ENCODE results near the gene SLFNL1.

Gene SLFNL1

DNA sequence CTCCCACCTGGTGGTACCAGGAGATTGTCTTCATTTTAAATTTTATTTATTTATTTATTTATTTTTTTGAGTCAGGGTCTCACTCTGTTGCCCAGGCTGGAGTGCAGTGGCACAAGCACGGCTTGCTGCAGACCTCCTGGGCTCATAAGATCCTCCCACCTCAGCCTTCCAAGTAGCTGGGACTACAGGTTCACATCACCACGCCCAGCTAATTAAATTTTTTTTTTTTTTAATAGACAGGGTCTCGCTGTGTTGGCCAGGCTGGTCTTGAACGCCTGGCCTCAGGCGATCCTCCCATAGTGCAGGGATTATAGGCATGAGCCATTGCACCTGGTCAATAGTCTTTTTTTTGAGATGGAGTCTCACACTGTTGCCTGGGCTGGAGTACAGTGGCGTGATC lies 8.5 kb downstream of the SLFNL1 start:
- Mint-ChIP-seq H3K36me3 (ENCODE audit: low read depth) (peaks cover 57% of the 10 kb centered on the region), H3K4me3 (no peak overlapping the region), H3K4me1 (no peaks in the 10 kb centered on the region), H3K27ac (no peak overlapping the region), H3K27me3 (ENCODE audit: low read depth) (peaks cover 3% of the 10 kb centered on the region), H3K9me3 (no peaks in the 10 kb centered on the region)
- TF ChIP-seq, protein P1, sequence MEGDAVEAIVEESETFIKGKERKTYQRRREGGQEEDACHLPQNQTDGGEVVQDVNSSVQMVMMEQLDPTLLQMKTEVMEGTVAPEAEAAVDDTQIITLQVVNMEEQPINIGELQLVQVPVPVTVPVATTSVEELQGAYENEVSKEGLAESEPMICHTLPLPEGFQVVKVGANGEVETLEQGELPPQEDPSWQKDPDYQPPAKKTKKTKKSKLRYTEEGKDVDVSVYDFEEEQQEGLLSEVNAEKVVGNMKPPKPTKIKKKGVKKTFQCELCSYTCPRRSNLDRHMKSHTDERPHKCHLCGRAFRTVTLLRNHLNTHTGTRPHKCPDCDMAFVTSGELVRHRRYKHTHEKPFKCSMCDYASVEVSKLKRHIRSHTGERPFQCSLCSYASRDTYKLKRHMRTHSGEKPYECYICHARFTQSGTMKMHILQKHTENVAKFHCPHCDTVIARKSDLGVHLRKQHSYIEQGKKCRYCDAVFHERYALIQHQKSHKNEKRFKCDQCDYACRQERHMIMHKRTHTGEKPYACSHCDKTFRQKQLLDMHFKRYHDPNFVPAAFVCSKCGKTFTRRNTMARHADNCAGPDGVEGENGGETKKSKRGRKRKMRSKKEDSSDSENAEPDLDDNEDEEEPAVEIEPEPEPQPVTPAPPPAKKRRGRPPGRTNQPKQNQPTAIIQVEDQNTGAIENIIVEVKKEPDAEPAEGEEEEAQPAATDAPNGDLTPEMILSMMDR (IDR thresholded peaks at IDR 0.05; ENCODE audit: unreplicated experiment in 3 of 3) = no peak

DNA sequence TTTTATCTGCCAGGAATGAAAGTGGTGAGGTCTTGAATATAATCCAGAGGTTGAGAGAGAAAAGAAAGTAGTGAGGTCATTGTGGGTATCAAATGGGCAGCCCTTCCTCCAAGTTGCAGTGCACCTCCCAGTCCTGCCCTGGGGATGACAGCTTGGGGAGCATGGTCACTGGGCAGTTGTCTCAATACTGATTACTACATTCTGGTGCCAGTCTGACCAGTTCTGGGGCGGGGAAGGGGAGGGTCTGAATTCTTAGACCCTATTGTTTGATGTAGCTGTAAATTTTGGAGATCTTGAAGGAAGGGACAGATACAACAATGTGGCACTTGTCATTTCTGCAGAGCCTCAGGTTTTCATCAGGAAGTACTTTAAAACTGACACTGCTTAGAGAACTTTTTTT lies 11.2 kb downstream of the SLFNL1 start:
- no peaks in the 10 kb centered on the region for H3K4me1 Mint-ChIP-seq
- no peaks in the 10 kb centered on the region for H3K9me3 Mint-ChIP-seq
- peaks cover 3% of the 10 kb centered on the region for H3K27me3 Mint-ChIP-seq (ENCODE audit: low read depth)
- H3K27ac Mint-ChIP-seq = no peak overlapping the region
- no peak overlapping the region for H3K4me3 Mint-ChIP-seq
- H3K36me3 Mint-ChIP-seq (ENCODE audit: low read depth) = peaks cover 76% of the 10 kb centered on the region
- TF ChIP-seq, protein P1 (IDR thresholded peaks at IDR 0.05; ENCODE audit: unreplicated experiment in 3 of 3) = no peak

DNA sequence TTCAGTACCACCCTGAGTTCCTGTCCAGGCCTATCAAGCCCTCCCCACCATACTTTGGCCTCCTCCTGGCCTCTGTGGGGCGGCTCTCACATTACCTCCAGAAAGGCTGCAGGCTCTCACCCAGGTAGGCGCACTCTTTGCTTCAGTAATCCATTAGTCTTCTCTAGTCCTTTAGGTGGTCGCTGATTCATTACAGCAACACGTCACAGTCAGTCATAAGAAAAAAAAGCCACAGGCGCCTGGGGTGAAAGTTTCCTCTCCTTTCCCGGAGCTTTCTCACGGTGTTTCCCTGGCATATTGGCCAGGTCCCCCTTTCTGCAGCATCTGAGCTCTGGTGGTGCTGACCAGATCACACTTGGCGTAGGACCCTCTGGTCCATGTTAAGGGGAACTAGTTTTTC lies 12.1 kb downstream of the SLFNL1 start:
- Mint-ChIP-seq H3K4me3 (no peak overlapping the region), H3K36me3 (ENCODE audit: low read depth) (peaks cover 71% of the 10 kb centered on the region), H3K27ac (no peak overlapping the region), H3K9me3 (no peaks in the 10 kb centered on the region), H3K27me3 (ENCODE audit: low read depth) (no peaks in the 10 kb centered on the region), H3K4me1 (no peaks in the 10 kb centered on the region)
- TF ChIP-seq, protein P1 (IDR thresholded peaks at IDR 0.05; ENCODE audit: unreplicated experiment in 3 of 3) = no peak

DNA sequence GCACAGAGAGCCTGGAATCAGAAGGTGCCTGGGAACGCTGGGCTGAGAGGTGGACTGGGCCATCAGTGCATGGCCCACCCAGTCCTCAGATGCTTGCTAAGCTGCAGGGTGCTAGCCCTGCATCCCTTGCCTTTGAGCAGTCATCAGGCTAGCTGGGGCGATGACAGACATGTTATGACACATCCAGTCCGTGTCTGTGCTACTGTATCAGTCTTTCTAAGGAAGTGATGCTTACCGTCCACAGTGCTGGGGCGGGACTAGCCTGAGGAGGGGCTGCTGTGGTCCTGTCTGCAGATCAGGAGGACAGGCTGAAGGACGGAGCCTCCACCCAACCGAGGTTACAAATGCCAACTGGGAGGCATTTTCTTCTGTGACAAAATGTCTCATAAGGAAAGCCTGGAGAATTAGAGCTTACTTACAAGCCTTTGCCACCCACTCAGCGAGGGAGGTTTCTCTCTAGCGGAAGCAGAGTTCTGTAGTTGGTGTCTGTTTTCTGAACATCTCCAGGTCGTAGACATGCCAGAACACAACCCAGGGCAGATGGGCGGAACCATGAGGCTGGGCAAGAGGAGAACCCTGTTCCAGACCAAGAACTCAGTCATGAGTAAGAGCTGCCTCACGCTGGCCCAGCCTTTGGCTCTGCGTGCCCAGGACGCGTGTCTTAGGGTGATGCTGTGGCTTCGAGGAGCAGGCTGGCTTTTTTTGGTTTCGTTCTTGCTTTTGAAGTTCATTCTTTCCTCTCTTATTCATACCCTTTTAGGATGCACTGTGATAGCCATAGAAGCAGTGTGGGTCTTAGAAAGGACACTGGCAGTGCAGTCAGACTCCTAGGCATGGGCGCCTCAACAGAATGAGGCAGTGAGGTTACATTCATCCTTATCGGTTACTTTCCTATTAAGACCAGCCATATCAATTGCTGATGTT lies 14.3 kb downstream of the SLFNL1 start:
- Mint-ChIP-seq H3K36me3 (ENCODE audit: low read depth) (peaks cover 78% of the 10 kb centered on the region), H3K4me3 (no peak overlapping the region), H3K27ac (no peak overlapping the region), H3K9me3 (no peaks in the 10 kb centered on the region), H3K27me3 (ENCODE audit: low read depth) (no peaks in the 10 kb centered on the region), H3K4me1 (peaks cover 16% of the 10 kb centered on the region)
- TF ChIP-seq, protein P1 (IDR thresholded peaks at IDR 0.05; ENCODE audit: unreplicated experiment in 3 of 3) = no peak

DNA sequence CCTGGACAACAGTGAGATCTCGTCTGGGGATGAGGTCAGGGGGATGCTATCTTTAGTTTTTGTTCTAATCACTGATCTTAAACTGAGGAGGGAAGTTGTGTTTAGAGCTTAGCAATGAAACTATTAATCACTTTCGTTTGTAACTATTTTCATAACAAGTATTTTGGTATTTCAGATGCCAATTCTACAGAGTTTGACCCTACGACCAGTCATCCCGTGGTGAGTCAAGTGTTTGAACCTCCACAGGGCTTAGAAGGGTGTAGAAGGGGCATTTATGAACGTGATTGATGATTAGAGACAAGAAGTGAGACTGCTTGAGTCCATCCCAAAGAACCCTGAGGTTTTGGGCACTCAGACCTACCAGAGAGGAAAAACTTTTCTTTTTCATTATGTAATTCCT lies 15.6 kb downstream of the SLFNL1 start:
- H3K27me3 Mint-ChIP-seq (ENCODE audit: low read depth) = no peaks in the 10 kb centered on the region
- no peak overlapping the region for H3K4me3 Mint-ChIP-seq
- peaks cover 74% of the 10 kb centered on the region for H3K36me3 Mint-ChIP-seq (ENCODE audit: low read depth)
- no peak overlapping the region for H3K27ac Mint-ChIP-seq
- H3K9me3 Mint-ChIP-seq = no peaks in the 10 kb centered on the region
- H3K4me1 Mint-ChIP-seq = peaks cover 22% of the 10 kb centered on the region
- TF ChIP-seq, protein P1 (IDR thresholded peaks at IDR 0.05; ENCODE audit: unreplicated experiment in 3 of 3) = no peak
